ENCODE data around the gene BCO2.

The BCO2 gene

DNA sequence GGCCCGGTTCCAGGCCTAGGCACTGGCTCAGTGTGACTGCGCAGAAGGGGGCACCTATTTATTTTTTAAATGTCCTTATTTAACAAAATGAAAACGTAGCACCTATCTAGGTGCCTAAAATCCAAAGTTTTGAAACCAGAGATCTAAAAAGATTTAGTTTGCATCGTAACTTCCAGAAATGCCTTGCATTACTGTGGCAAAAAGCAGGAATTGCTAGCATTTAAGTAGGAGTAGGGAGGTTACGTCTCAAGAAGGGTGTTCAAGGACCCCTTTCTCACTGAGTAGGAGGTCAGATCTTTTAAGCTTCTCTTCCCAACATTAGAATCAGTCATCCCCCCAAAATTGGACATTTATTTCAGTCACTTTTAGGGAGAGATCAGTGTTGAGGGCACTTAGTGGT, 93.1 kb downstream of the BCO2 start:
- Histone ChIP-seq H3K36me3 (ENCODE audit: insufficient read depth, low read length) (no peaks in the 10 kb centered on the region), H3K9me3 (ENCODE audit: control insufficient read depth, insufficient read depth, low read length) (no peaks in the 10 kb centered on the region), H3K9ac (ENCODE audit: low read depth, low read length) (no peak overlapping the region), H3K4me1 (ENCODE audit: insufficient read depth, low read length) (no peaks in the 10 kb centered on the region)

All from ES-I3 (cell line).